ENCODE results near the gene DNAL4.

GRCh38 chr22:38770257-38770949 lies 23.5 kb downstream of the DNAL4 start:
- no peak for TF ChIP-seq POLR2A (IDR thresholded peaks at IDR 0.05; ENCODE audit: low read depth, low read length)
- TF ChIP-seq POLR2AphosphoS5 (IDR thresholded peaks at IDR 0.05; ENCODE audit: low read depth, low read length) = no peak

Data from GM12891 (cell line).